ENCODE measurements around the gene YIPF5. TPM values are rescaled to one million over a fixed set of nuclear protein-coding genes. Genes with fewer than 3 reads are reported as not detected.

The YIPF5 gene
- total and polyA plus RNA-seq, 12 donors: 5.3 to 77.9 (median 49.7) TPM

DNA sequence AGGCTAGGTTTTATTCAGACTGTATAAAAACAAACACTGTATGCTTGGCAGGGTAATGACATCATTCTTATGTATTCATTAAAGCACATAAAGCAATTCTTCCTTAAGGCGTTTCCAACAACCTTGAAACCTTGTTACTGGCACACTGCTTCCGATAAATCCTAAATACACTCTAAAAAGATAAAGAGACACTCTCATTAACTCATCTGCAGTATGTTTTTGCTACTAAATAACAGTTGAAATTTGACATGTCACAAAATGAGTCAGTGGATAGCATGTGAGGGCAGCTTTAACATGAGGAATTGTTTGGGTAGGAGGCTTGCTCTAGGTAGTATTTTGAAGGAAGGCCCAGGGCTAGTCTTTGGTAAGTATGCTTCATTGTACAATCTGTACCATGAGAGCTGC, 13.7 kb downstream of the YIPF5 start:
- DNase-seq: no peak
- intact Hi-C loops (cut with DNase I): no loop called here
- Histone ChIP-seq H3K4me3 (no peak overlapping the region), H3K36me3 (replicated peaks in 1 of 2) (peaks cover 0 to 23% of the 10 kb centered on the region in 2 donors), H3K27me3 (no peaks in the 10 kb centered on the region), H3K27ac (no peak overlapping the region), H3K4me1 (replicated peaks in 1 of 2) (no peaks in the 10 kb centered on the region), H3K9me3 (replicated peaks in 1 of 3) (no peaks in the 10 kb centered on the region)
- WGBS, 4 donors: 34 to 46% (median 41%) methylated on average over 2 of the region's 2 CpGs
- TF ChIP-seq, protein P1, sequence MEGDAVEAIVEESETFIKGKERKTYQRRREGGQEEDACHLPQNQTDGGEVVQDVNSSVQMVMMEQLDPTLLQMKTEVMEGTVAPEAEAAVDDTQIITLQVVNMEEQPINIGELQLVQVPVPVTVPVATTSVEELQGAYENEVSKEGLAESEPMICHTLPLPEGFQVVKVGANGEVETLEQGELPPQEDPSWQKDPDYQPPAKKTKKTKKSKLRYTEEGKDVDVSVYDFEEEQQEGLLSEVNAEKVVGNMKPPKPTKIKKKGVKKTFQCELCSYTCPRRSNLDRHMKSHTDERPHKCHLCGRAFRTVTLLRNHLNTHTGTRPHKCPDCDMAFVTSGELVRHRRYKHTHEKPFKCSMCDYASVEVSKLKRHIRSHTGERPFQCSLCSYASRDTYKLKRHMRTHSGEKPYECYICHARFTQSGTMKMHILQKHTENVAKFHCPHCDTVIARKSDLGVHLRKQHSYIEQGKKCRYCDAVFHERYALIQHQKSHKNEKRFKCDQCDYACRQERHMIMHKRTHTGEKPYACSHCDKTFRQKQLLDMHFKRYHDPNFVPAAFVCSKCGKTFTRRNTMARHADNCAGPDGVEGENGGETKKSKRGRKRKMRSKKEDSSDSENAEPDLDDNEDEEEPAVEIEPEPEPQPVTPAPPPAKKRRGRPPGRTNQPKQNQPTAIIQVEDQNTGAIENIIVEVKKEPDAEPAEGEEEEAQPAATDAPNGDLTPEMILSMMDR (IDR thresholded peaks at IDR 0.05): no peak
- no peak for TF ChIP-seq POLR2A (IDR thresholded peaks at IDR 0.05)

- Histone ChIP-seq H3K9me3 (replicated peaks in 1 of 3) (no peaks in the 10 kb centered on the region), H3K27me3 (no peaks in the 10 kb centered on the region), H3K4me1 (replicated peaks in 1 of 2) (no peaks in the 10 kb centered on the region), H3K4me3 (no peak overlapping the region), H3K27ac (no peak overlapping the region), H3K36me3 (replicated peaks in 1 of 2) (no peaks in the 10 kb centered on the region)
- WGBS, 4 donors: 44 to 77% (median 51%) methylated on average over 3 of the region's 3 CpGs
- intact Hi-C loops (cut with DNase I): no loop called here
- no peak for TF ChIP-seq POLR2A (IDR thresholded peaks at IDR 0.05)
- TF ChIP-seq, protein P1 (IDR thresholded peaks at IDR 0.05): no peak
- DNase-seq: no peak
Observed at GRCh38 chr5:144151026-144151425, 19.4 kb downstream of the YIPF5 start.

DNA sequence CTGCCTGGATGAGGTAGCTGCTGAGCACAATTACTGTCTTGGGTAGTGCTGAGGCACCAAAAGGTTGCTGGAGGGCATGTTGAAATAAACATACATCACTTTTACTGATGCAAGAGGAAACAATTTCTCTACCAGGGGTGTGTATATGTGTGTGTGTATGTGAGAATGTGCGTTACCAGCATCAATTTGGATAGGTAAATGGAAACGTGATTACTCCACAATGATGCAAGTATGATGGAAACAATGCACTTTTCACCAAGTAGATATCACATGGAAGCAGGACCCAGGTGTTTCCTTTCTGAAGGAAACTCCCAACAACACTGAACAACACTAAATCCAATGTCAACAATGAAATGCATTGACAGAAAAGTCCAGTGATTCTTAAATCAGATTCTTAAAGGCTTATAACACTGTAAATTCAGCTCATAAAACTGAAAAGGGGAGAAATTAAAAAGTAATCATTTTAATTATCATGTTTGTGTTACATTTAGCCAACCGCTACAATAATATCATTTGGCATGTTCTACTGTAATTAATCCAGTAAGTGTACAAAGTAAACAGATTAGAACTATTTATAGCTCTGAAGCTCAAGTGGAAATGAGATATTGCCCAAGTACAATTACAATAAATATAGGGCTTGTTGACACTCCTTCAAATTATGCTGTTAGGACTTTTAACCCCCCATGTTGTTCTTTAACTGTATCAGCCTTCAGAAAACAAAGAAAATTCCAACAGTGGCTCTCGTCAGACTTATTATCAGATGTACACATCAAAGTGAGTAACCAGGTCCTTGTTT, 25.3 kb downstream of the YIPF5 start:
- TF ChIP-seq POLR2A (IDR thresholded peaks at IDR 0.05): no peak
- TF ChIP-seq, protein P1 (IDR thresholded peaks at IDR 0.05): no peak
- intact Hi-C loops (cut with DNase I): no loop called here
- Histone ChIP-seq H3K27ac (no peak overlapping the region), H3K9me3 (replicated peaks in 1 of 3) (no peaks in the 10 kb centered on the region), H3K4me3 (no peak overlapping the region), H3K27me3 (no peaks in the 10 kb centered on the region), H3K36me3 (replicated peaks in 1 of 2) (no peaks in the 10 kb centered on the region), H3K4me1 (replicated peaks in 1 of 2) (no peaks in the 10 kb centered on the region)
- no peak for DNase-seq
- 52 to 55% (median 54%) methylated on average over 4 of the region's 4 CpGs for WGBS, 4 donors

GRCh38 chr5:144143625-144144024, 26.8 kb downstream of the YIPF5 start:
- Histone ChIP-seq H3K9me3 (replicated peaks in 1 of 3) (no peaks in the 10 kb centered on the region), H3K27me3 (no peaks in the 10 kb centered on the region), H3K4me3 (no peak overlapping the region), H3K36me3 (replicated peaks in 1 of 2) (no peaks in the 10 kb centered on the region), H3K4me1 (replicated peaks in 1 of 2) (no peaks in the 10 kb centered on the region), H3K27ac (no peak overlapping the region)
- intact Hi-C loops (cut with DNase I): no loop called here
- TF ChIP-seq POLR2A (IDR thresholded peaks at IDR 0.05): no peak
- TF ChIP-seq, protein P1 (IDR thresholded peaks at IDR 0.05): no peak
- DNase-seq: no peak
- 73 to 89% (median 85%) methylated on average over 1 of the region's 1 CpG for WGBS, 4 donors
